Caco-2 (cell line): Measurements from ENCODE around the gene DPF3. TPM values are rescaled to one million over a fixed set of nuclear protein-coding genes. Genes with fewer than 3 reads are reported as not detected.

Experiments
- BruUV-seq: library from RNA; stranded (reverse); fragments of 400-500 nt; replicated peaks from 2 replicates; lab custom pipeline; 2021; lab: Mats Ljungman, UMichigan
- CTCF ChIA-PET: fragments of 300-600 bp; sonication (Branson Sonifier 250); formaldehyde crosslinking; loops from one replicate; lab custom pipeline; 2022; ENCODE audit warnings: antibody characterized with exemption; lab: Charles Lee
- POLR2A ChIA-PET: fragments of 300-600 bp; sonication (Branson Sonifier 250); formaldehyde crosslinking; loops from one replicate; lab custom pipeline; 2022; ENCODE audit warnings: antibody characterized with exemption; lab: Charles Lee
- DNase-seq, 2 experiments: peaks; one replicate each; pipeline versions ENCODE4 v3.0.0 to v3.0.0-alpha.2; 2020 to 2022
- H3K27me3 ChIP-seq: replicated peaks from 2 replicates; pipeline ENCODE4 v1.6.0; 2011; ENCODE audit warnings: low read length; ENCODE audit not compliant: control insufficient read depth, insufficient read depth
- H3K36me3 ChIP-seq: 2 replicates; pipeline ENCODE4 v1.5.1; 2011; ENCODE audit warnings: low read length; ENCODE audit not compliant: control insufficient read depth, insufficient read depth
- H3K4me1 ChIP-seq: fragments of 250-450 bp; sonication (Bioruptor Pico); 2 replicates; pipeline ENCODE4 v1.5.1; 2020; ENCODE audit warnings: mild to moderate bottlenecking
- H3K4me3 ChIP-seq: 2 replicates; pipeline ENCODE4 v1.5.1; 2011; ENCODE audit warnings: low read depth, mild to moderate bottlenecking, control low read depth, low read length
- H3K9me3 ChIP-seq: fragments of 250-450 bp; sonication (Bioruptor Pico); 2 replicates; pipeline ENCODE4 v1.5.1; 2020; ENCODE audit warnings: mild to moderate bottlenecking, moderate library complexity
- H3K27ac Mint-ChIP-seq: one replicate; pipeline ENCODE4 v1.8.0; 2022; ENCODE audit warnings: mixed read lengths; ENCODE audit not compliant: unreplicated experiment
- H3K27me3 Mint-ChIP-seq: one replicate; pipeline ENCODE4 v1.8.0; 2022; ENCODE audit warnings: mixed read lengths; ENCODE audit not compliant: insufficient read depth, unreplicated experiment
- H3K36me3 Mint-ChIP-seq: one replicate; pipeline ENCODE4 v1.8.0; 2022; ENCODE audit warnings: mild to moderate bottlenecking, mixed read lengths; ENCODE audit not compliant: insufficient read depth, unreplicated experiment
- H3K4me1 Mint-ChIP-seq: one replicate; pipeline ENCODE4 v1.8.0; 2022; ENCODE audit warnings: low read depth, mixed read lengths; ENCODE audit not compliant: unreplicated experiment
- H3K4me3 Mint-ChIP-seq: one replicate; pipeline ENCODE4 v1.8.0; 2022; ENCODE audit warnings: mild to moderate bottlenecking, moderate library complexity, mixed read lengths; ENCODE audit not compliant: unreplicated experiment
- H3K9me3 Mint-ChIP-seq: one replicate; pipeline ENCODE4 v1.8.0; 2022; ENCODE audit warnings: mixed read lengths; ENCODE audit not compliant: unreplicated experiment
- intact Hi-C: fragments of 100-400 bp; cut with micrococcal nuclease; formaldehyde crosslinking; loops from one replicate; pipeline ENCODE4 v1.10.0; 2022; ENCODE audit not compliant: unreplicated experiment
- total RNA-seq: library from RNA; stranded (reverse); gene quantifications from 2 replicates; pipeline ENCODE4 v1.2.3, GENCODE V29; 2022
- TF ChIP-seq, protein P1 (sequence below), 2 experiments: fragments of 200-600 bp in 1 of 2; IDR thresholded peaks; 1 replicate in 1 of 2; 2 replicates in 1 of 2; pipeline versions ENCODE4 v1.5.1 to v1.8.0; 2011 to 2022; ENCODE audit warnings: antibody characterized with exemption in 1 of 2, control low read depth in 1 of 2, inconsistent platforms in 1 of 2, low read depth in 1 of 2, low read length in 1 of 2, mild to moderate bottlenecking in 1 of 2, moderate library complexity in 1 of 2; ENCODE audit not compliant: insufficient read depth in 1 of 2, severe bottlenecking in 1 of 2, unreplicated experiment in 1 of 2

Gene DPF3
- total RNA-seq, 1 experiment from 2014 or later = not detected

- intact Hi-C loops = no loop called here
- POLR2A ChIA-PET = no interaction called here
- no TSS peak for BruUV-seq
- Mint-ChIP-seq H3K9me3 (no peaks in the 10 kb centered on the region), H3K27me3 (peaks cover 25% of the 10 kb centered on the region), H3K4me3 (no peak overlapping the region), H3K36me3 (no peaks in the 10 kb centered on the region), H3K27ac (no peak overlapping the region), H3K4me1 (no peaks in the 10 kb centered on the region)
- no peaks in the 10 kb centered on the region for H3K9me3 ChIP-seq
- no peaks in the 10 kb centered on the region for H3K36me3 ChIP-seq
- H3K27me3 ChIP-seq = no peaks in the 10 kb centered on the region; the same call in 1 of the 2 replicates
- DNase-seq = no peak
- TF ChIP-seq, protein P1, sequence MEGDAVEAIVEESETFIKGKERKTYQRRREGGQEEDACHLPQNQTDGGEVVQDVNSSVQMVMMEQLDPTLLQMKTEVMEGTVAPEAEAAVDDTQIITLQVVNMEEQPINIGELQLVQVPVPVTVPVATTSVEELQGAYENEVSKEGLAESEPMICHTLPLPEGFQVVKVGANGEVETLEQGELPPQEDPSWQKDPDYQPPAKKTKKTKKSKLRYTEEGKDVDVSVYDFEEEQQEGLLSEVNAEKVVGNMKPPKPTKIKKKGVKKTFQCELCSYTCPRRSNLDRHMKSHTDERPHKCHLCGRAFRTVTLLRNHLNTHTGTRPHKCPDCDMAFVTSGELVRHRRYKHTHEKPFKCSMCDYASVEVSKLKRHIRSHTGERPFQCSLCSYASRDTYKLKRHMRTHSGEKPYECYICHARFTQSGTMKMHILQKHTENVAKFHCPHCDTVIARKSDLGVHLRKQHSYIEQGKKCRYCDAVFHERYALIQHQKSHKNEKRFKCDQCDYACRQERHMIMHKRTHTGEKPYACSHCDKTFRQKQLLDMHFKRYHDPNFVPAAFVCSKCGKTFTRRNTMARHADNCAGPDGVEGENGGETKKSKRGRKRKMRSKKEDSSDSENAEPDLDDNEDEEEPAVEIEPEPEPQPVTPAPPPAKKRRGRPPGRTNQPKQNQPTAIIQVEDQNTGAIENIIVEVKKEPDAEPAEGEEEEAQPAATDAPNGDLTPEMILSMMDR (IDR thresholded peaks at IDR 0.05; ENCODE audit: insufficient read depth in 1 of 2, low read depth in 1 of 2, low read length in 1 of 2, severe bottlenecking in 1 of 2, unreplicated experiment in 1 of 2) = no peak
- CTCF ChIA-PET = no interaction called here
- no peak overlapping the region for H3K4me3 ChIP-seq
- no peaks in the 10 kb centered on the region for H3K4me1 ChIP-seq
Measured at GRCh38 chr14:72617391-72618031, 276.4 kb downstream of the DPF3 start.

DNA sequence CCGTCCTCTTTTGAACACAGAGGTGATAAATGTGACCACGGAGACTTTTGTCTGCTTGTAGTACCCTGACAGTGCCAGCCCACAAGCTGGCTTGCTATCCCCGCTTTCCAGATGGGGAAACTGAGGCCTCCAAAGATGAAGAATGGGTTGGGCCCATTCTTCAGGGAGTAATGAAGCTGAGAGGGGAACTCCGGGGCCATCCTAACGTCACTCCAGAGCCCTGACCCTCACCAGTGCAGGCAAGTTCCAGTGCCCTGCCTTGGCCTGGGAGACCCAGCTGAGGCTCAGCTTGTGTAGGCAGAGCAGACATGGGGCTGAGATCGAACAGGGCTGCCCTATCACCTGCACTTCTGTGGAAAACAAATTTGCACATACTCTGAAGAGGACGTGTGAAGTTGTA is 277.1 kb downstream of the DPF3 start:
- TF ChIP-seq, protein P1 (IDR thresholded peaks at IDR 0.05; ENCODE audit: insufficient read depth in 1 of 2, low read depth in 1 of 2, low read length in 1 of 2, severe bottlenecking in 1 of 2, unreplicated experiment in 1 of 2) = no peak
- Histone ChIP-seq H3K27me3 (no peaks in the 10 kb centered on the region; the same call in 1 of the 2 replicates), H3K36me3 (no peaks in the 10 kb centered on the region), H3K9me3 (no peaks in the 10 kb centered on the region), H3K4me1 (no peaks in the 10 kb centered on the region), H3K4me3 (no peak overlapping the region)
- ChIA-PET POLR2A (no interaction called here), CTCF (no interaction called here)
- peaks cover 26% of the 10 kb centered on the region for H3K27me3 Mint-ChIP-seq
- intact Hi-C loops = no loop called here
- H3K4me3 Mint-ChIP-seq = no peak overlapping the region
- no TSS peak for BruUV-seq
- no peaks in the 10 kb centered on the region for H3K9me3 Mint-ChIP-seq
- no peaks in the 10 kb centered on the region for H3K36me3 Mint-ChIP-seq
- DNase-seq = no peak
- no peaks in the 10 kb centered on the region for H3K4me1 Mint-ChIP-seq
- H3K27ac Mint-ChIP-seq = no peak overlapping the region

DNA sequence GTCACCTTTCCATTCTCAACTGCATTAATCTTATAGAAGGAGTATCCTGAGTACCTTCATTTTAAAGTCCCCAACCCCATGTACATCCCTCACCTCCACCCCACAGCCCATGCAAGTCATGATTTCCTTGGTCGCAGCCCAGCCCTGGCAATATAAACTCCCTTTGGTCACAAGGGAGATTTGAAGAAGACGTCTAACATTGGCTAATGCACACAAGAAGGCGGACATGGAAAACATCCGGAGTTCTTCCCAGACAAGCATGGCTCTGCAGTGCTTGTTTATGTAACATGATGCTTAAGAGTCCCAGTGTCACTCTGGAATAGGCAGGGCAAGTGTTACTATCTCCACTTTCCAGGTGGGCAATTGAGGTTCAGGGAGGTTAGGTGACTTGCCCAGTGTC is 277.6 kb downstream of the DPF3 start:
- H3K4me1 Mint-ChIP-seq = no peaks in the 10 kb centered on the region
- no peaks in the 10 kb centered on the region for H3K9me3 ChIP-seq
- no peaks in the 10 kb centered on the region for H3K36me3 Mint-ChIP-seq
- H3K27ac Mint-ChIP-seq = no peak overlapping the region
- H3K36me3 ChIP-seq = no peaks in the 10 kb centered on the region
- no peaks in the 10 kb centered on the region for H3K4me1 ChIP-seq
- CTCF ChIA-PET = no interaction called here
- no peak overlapping the region for H3K4me3 ChIP-seq
- H3K27me3 ChIP-seq = no peaks in the 10 kb centered on the region; the same call in 1 of the 2 replicates
- H3K27me3 Mint-ChIP-seq = peaks cover 22% of the 10 kb centered on the region
- H3K4me3 Mint-ChIP-seq = no peak overlapping the region
- DNase-seq = no peak
- no TSS peak for BruUV-seq
- intact Hi-C loops = no loop called here
- POLR2A ChIA-PET = no interaction called here
- H3K9me3 Mint-ChIP-seq = no peaks in the 10 kb centered on the region
- TF ChIP-seq, protein P1 (IDR thresholded peaks at IDR 0.05; ENCODE audit: insufficient read depth in 1 of 2, low read depth in 1 of 2, low read length in 1 of 2, severe bottlenecking in 1 of 2, unreplicated experiment in 1 of 2) = no peak
